ENCODE measurements around the gene PES1.
"Not testable (repeated sequence)": the region's sequence is repeated elsewhere in the genome, so short reads cannot be mapped to it uniquely, and the experiment has no call there.

PES1 gene

GRCh38 chr22:30607300-30607930 lies 15.7 kb upstream of the PES1 start:
- DNase-seq, result no peak

GRCh38 chr22:30606455-30607299 lies 15.0 kb upstream of the PES1 start, which contains the start of gene TCN2:
Gene TCN2 (plus strand): TSS chr22:30607174. CDS start chr22:30607332, 158 bp downstream.
- DNase-seq, result peak; percentile 34

- peak; percentile 54 for DNase-seq
These were observed 13.9 kb upstream of the PES1 start for GRCh38 chr22:30605449-30606110.

- no peak for DNase-seq
These were observed 13.0 kb upstream of the PES1 start for GRCh38 chr22:30604723-30605122.

- DNase-seq, result no peak
These were observed 12.1 kb upstream of the PES1 start for GRCh38 chr22:30603801-30604200.

GRCh38 chr22:30602049-30602448 lies 10.3 kb upstream of the PES1 start:
- DNase-seq, result peak; percentile 43

- DNase-seq, result no peak
These were observed 9.8 kb upstream of the PES1 start for GRCh38 chr22:30601464-30601863.

GRCh38 chr22:30600921-30601320 lies 9.2 kb upstream of the PES1 start:
- DNase-seq, result no peak

GRCh38 chr22:30598986-30599385 lies 7.3 kb upstream of the PES1 start:
- DNase-seq, result no peak

GRCh38 chr22:30596886-30597285 lies 5.2 kb upstream of the PES1 start:
- DNase-seq, result no peak

GRCh38 chr22:30596199-30596598 lies 4.5 kb upstream of the PES1 start:
- DNase-seq, result no peak

GRCh38 chr22:30592360-30592713 lies 627 bp upstream of the PES1 start:
- DNase-seq, result not testable (repeated sequence)

GRCh38 chr22:30591191-30591587 lies 521 bp downstream of the PES1 start:
- DNase-seq, result no peak

- no peak for DNase-seq
These were observed 5.3 kb downstream of the PES1 start for GRCh38 chr22:30586414-30586813.

GRCh38 chr22:30584441-30584840 lies 7.3 kb downstream of the PES1 start:
- no peak for DNase-seq

GRCh38 chr22:30582788-30583545 lies 8.7 kb downstream of the PES1 start:
- DNase-seq, result no peak

GRCh38 chr22:30582051-30582450 lies 9.7 kb downstream of the PES1 start:
- no peak for DNase-seq

- DNase-seq, result no peak
These were observed 10.8 kb downstream of the PES1 start for GRCh38 chr22:30580896-30581295.

GRCh38 chr22:30578481-30578880 lies 13.2 kb downstream of the PES1 start:
- DNase-seq, result no peak

- DNase-seq, result no peak
These were observed 15.9 kb downstream of the PES1 start for GRCh38 chr22:30575859-30576258.

GRCh38 chr22:30574997-30575671 lies 16.6 kb downstream of the PES1 start:
- no peak for DNase-seq

Data from CD4-positive, alpha-beta T cell treated with Interleukin-17A for 1 hour (primary cell).